Astrocyte (in vitro differentiated cells and primary cell): ENCODE results near the gene COX6B1. TPM values are rescaled to one million over a fixed set of nuclear protein-coding genes. Genes with fewer than 3 reads are reported as not detected.

Experiments
- DNase-seq: peaks from one replicate; pipeline ENCODE4 v3.0.0-alpha.2; 2010; ENCODE audit warnings: low read depth
- FAIRE-seq: peaks from 2 replicates; lab custom pipeline; 2011; peaks lifted over from hg19 to GRCh38; lab: Jason Lieb, UNC
- H2AFZ ChIP-seq: 2 replicates; pipeline ENCODE4 v1.6.0; 2012; ENCODE audit warnings: low read depth, low read length, inconsistent platforms
- H3K27ac ChIP-seq: 2 replicates; pipeline ENCODE4 v1.5.1; 2011; ENCODE audit warnings: low read depth, low read length, inconsistent platforms
- H3K27me3 ChIP-seq: 2 replicates; pipeline ENCODE4 v1.6.0; 2011; ENCODE audit warnings: low read length, inconsistent platforms; ENCODE audit not compliant: insufficient read depth
- H3K36me3 ChIP-seq: 2 replicates; pipeline ENCODE4 v1.5.1; 2011; ENCODE audit warnings: low read length, inconsistent platforms; ENCODE audit not compliant: insufficient read depth
- H3K4me1 ChIP-seq: 2 replicates; pipeline ENCODE4 v1.5.1; 2011; ENCODE audit warnings: low read length, inconsistent platforms; ENCODE audit not compliant: insufficient read depth
- H3K4me2 ChIP-seq: 2 replicates; pipeline ENCODE4 v1.6.0; 2012; ENCODE audit warnings: low read length, inconsistent platforms
- H3K4me3 ChIP-seq: 2 replicates; pipeline ENCODE4 v1.5.1; 2011; ENCODE audit warnings: low read depth, mild to moderate bottlenecking, low read length, inconsistent platforms; ENCODE audit not compliant: insufficient read depth
- H3K79me2 ChIP-seq: 2 replicates; pipeline ENCODE4 v1.6.0; 2012; ENCODE audit warnings: mild to moderate bottlenecking, low read length, inconsistent platforms; ENCODE audit not compliant: insufficient read depth
- H3K9ac ChIP-seq: 2 replicates; pipeline ENCODE4 v1.6.0; 2012; ENCODE audit warnings: mild to moderate bottlenecking, low read length, inconsistent platforms
- H3K9me3 ChIP-seq: 2 replicates; pipeline ENCODE4 v1.5.1; 2012; ENCODE audit warnings: low read depth, mild to moderate bottlenecking, low read length, inconsistent platforms; ENCODE audit not compliant: insufficient read depth
- H4K20me1 ChIP-seq: 2 replicates; pipeline ENCODE4 v1.6.0; 2012; ENCODE audit warnings: low read length, inconsistent platforms; ENCODE audit not compliant: insufficient read depth
- H3K27ac Mint-ChIP-seq: one replicate; pipeline ENCODE4 v1.8.0; 2021; ENCODE audit warnings: mild to moderate bottlenecking, mixed read lengths; ENCODE audit not compliant: unreplicated experiment
- H3K27me3 Mint-ChIP-seq: one replicate; pipeline ENCODE4 v1.8.0; 2021; ENCODE audit warnings: low read depth, mixed read lengths; ENCODE audit not compliant: unreplicated experiment
- H3K36me3 Mint-ChIP-seq: one replicate; pipeline ENCODE4 v1.8.0; 2021; ENCODE audit warnings: low read depth, mixed read lengths; ENCODE audit not compliant: unreplicated experiment
- H3K4me1 Mint-ChIP-seq: one replicate; pipeline ENCODE4 v1.8.0; 2021; ENCODE audit warnings: low read depth, mixed read lengths; ENCODE audit not compliant: unreplicated experiment
- H3K4me3 Mint-ChIP-seq: one replicate; pipeline ENCODE4 v1.8.0; 2021; ENCODE audit warnings: mild to moderate bottlenecking, moderate library complexity, mixed read lengths; ENCODE audit not compliant: unreplicated experiment
- H3K9me3 Mint-ChIP-seq: one replicate; pipeline ENCODE4 v1.8.0; 2021; ENCODE audit warnings: mild to moderate bottlenecking, mixed read lengths; ENCODE audit not compliant: unreplicated experiment
- CTCF ChIP-seq: IDR thresholded peaks from 2 replicates; pipeline ENCODE4 v1.5.1; 2011; ENCODE audit warnings: low read depth, mild to moderate bottlenecking, inconsistent platforms, low read length, moderate library complexity; ENCODE audit not compliant: insufficient read depth
- EZH2 ChIP-seq: IDR thresholded peaks from 2 replicates; pipeline ENCODE4 v1.6.1; 2012; ENCODE audit warnings: mild to moderate bottlenecking, low read length, inconsistent platforms; ENCODE audit not compliant: insufficient read depth
- total RNA-seq: library from RNA; stranded (reverse); gene quantifications from 2 replicates; pipeline ENCODE4 v1.2.1, GENCODE V29; 2021

The COX6B1 gene
- total RNA-seq, 1 donor from 2014 or later, result 344 TPM

- H3K4me3 Mint-ChIP-seq, result no peak overlapping the region
- Histone ChIP-seq H3K36me3 (no peaks in the 10 kb centered on the region), H4K20me1 (no peaks in the 10 kb centered on the region), H3K79me2 (no peaks in the 10 kb centered on the region), H3K4me3 (no peak overlapping the region), H3K4me2 (no peak overlapping the region), H3K27me3 (peaks cover 4% of the 10 kb centered on the region), H3K27ac (no peak overlapping the region), H2AFZ (no peak overlapping the region), H3K9ac (no peak overlapping the region), H3K9me3 (no peaks in the 10 kb centered on the region), H3K4me1 (no peaks in the 10 kb centered on the region)
- peak overlapping the region; percentile 19 for H3K27ac Mint-ChIP-seq
- FAIRE-seq (no peak), DNase-seq (no peak)
- TF ChIP-seq EZH2, result no peak
- TF ChIP-seq CTCF, result no peak
- peaks cover 51% of the 10 kb centered on the region for H3K27me3 Mint-ChIP-seq
- no peaks in the 10 kb centered on the region for H3K9me3 Mint-ChIP-seq
- no peaks in the 10 kb centered on the region for H3K4me1 Mint-ChIP-seq
- no peaks in the 10 kb centered on the region for H3K36me3 Mint-ChIP-seq
Observed at GRCh38 chr19:35669974-35670373, 21.9 kb downstream of the COX6B1 start.

GRCh38 chr19:35670686-35671085 is 22.6 kb downstream of the COX6B1 start:
- H3K9ac ChIP-seq, result no peak overlapping the region
- TF ChIP-seq EZH2 (no peak), CTCF (no peak)
- no peaks in the 10 kb centered on the region for H3K9me3 ChIP-seq
- no peak overlapping the region for H2AFZ ChIP-seq
- no peak overlapping the region for H3K4me2 ChIP-seq
- Mint-ChIP-seq H3K4me1 (no peaks in the 10 kb centered on the region), H3K9me3 (no peaks in the 10 kb centered on the region), H3K4me3 (no peak overlapping the region), H3K36me3 (no peaks in the 10 kb centered on the region), H3K27me3 (peaks cover 51% of the 10 kb centered on the region), H3K27ac (no peak overlapping the region)
- DNase-seq (no peak), FAIRE-seq (no peak)
- H3K4me3 ChIP-seq, result no peak overlapping the region
- peaks cover 4% of the 10 kb centered on the region for H3K27me3 ChIP-seq
- no peaks in the 10 kb centered on the region for H3K79me2 ChIP-seq
- no peak overlapping the region for H3K27ac ChIP-seq
- no peaks in the 10 kb centered on the region for H4K20me1 ChIP-seq
- H3K4me1 ChIP-seq, result no peaks in the 10 kb centered on the region
- H3K36me3 ChIP-seq, result no peaks in the 10 kb centered on the region

- FAIRE-seq (no peak), DNase-seq (no peak)
- Histone ChIP-seq H4K20me1 (no peaks in the 10 kb centered on the region), H3K27ac (no peak overlapping the region), H3K4me3 (no peak overlapping the region), H3K4me2 (no peak overlapping the region), H3K36me3 (no peaks in the 10 kb centered on the region), H3K27me3 (peaks cover 4% of the 10 kb centered on the region), H3K9ac (no peak overlapping the region), H2AFZ (no peak overlapping the region), H3K9me3 (no peaks in the 10 kb centered on the region), H3K79me2 (no peaks in the 10 kb centered on the region), H3K4me1 (no peaks in the 10 kb centered on the region)
- no peaks in the 10 kb centered on the region for H3K4me1 Mint-ChIP-seq
- H3K36me3 Mint-ChIP-seq, result no peaks in the 10 kb centered on the region
- H3K9me3 Mint-ChIP-seq, result no peaks in the 10 kb centered on the region
- no peak overlapping the region for H3K4me3 Mint-ChIP-seq
- no peak for TF ChIP-seq CTCF
- TF ChIP-seq EZH2, result no peak
- H3K27ac Mint-ChIP-seq, result no peak overlapping the region
- peaks cover 53% of the 10 kb centered on the region for H3K27me3 Mint-ChIP-seq
Observed at GRCh38 chr19:35671818-35672217, 23.7 kb downstream of the COX6B1 start.
